22Rv1 (cell line): Measurements from ENCODE around the gene ATXN2L.

Experiments
- CTCF ChIP-seq: fragments of 450-650 bp; IDR thresholded peaks from 2 replicates; pipeline ENCODE4 v1.5.1; 2017; ENCODE audit warnings: mild to moderate bottlenecking
- ZFX ChIP-seq: fragments of 450-650 bp; IDR thresholded peaks from 2 replicates; pipeline ENCODE4 v1.6.1; 2017; ENCODE audit warnings: antibody characterized with exemption, borderline replicate concordance

GRCh38 chr16:28846933-28847273 lies 24.1 kb downstream of the ATXN2L start:
- TF ChIP-seq CTCF (no peak), ZFX (no peak)
